A549 (cell line): ENCODE data around the gene CCDC90B. TPM values are rescaled to one million over a fixed set of nuclear protein-coding genes. Genes with fewer than 3 reads are reported as not detected.

ENCODE experiments used
- ATAC-seq, 2 experiments: fragments of 200-7000 bp in 1 of 2; fragments of >200 bp in 1 of 2; cut with Nextera tagmentation in 1 of 2; cut with Tn5 transposase in 1 of 2; 3 replicates each; pipeline versions ENCODE4 v1.8.0 to v1.9.1; 2018 to 2020; ENCODE audit warnings: mild to moderate bottlenecking in 1 of 2, moderate library complexity in 1 of 2
- CTCF ChIA-PET: fragments of 300-600 bp; sonication (Branson Sonifier 250); formaldehyde crosslinking; extraction: SDS; loops from one replicate; lab custom pipeline; 2021; ENCODE audit warnings: antibody characterized with exemption, inconsistent platforms; lab: Yijun Ruan, JAX
- POLR2A ChIA-PET: fragments of 350-600 bp; formaldehyde crosslinking; extraction: SDS; loops from one replicate; lab custom pipeline; 2021; ENCODE audit warnings: antibody characterized with exemption, inconsistent platforms; lab: Yijun Ruan, JAX
- DNase-seq, 2 experiments: peaks; one replicate each; pipeline versions ENCODE4 v3.0.0 to v3.0.0-alpha.2; 2011 to 2016; ENCODE audit warnings: low read depth in 1 of 2, low spot score in 1 of 2
- FAIRE-seq: peaks from 2 replicates; lab custom pipeline; 2011; peaks lifted over from hg19 to GRCh38; lab: Jason Lieb, UNC
- H3K27ac ChIP-seq, 2 experiments: fragments of >200 bp; sonication (Bioruptor Twin); formaldehyde crosslinking; 3 replicates each; pipeline ENCODE4 v1.5.1; 2016 to 2017
- H3K4me1 ChIP-seq: fragments of >200 bp; sonication (Bioruptor Twin); formaldehyde crosslinking; 3 replicates; pipeline ENCODE4 v1.6.1; 2016
- H3K4me2 ChIP-seq: fragments of >200 bp; sonication (Bioruptor Twin); formaldehyde crosslinking; 3 replicates; pipeline ENCODE4 v1.6.1; 2016
- H3K4me3 ChIP-seq: fragments of >200 bp; sonication (Bioruptor Twin); formaldehyde crosslinking; 3 replicates; pipeline ENCODE4 v1.5.1; 2016
- H3K9me3 ChIP-seq: fragments of >200 bp; sonication (Bioruptor Twin); formaldehyde crosslinking; 3 replicates; pipeline ENCODE4 v1.6.1; 2016
- CBX2 ChIP-seq: fragments of 200-600 bp; sonication (generic); IDR thresholded peaks from 2 replicates; pipeline ENCODE4 v1.6.1; 2016; ENCODE audit warnings: low read depth, mild to moderate bottlenecking, borderline replicate concordance
- CEBPB ChIP-seq, 2 experiments: fragments of >200 bp in 1 of 2; sonication (Bioruptor Twin) in 1 of 2; formaldehyde crosslinking in 1 of 2; IDR thresholded peaks; 2 replicates each; pipeline ENCODE4 v1.6.1; 2012 to 2016
- CHD2 ChIP-seq: fragments of 150-350 bp; IDR thresholded peaks from 2 replicates; pipeline ENCODE4 v1.6.1; 2014; ENCODE audit warnings: low read length; ENCODE audit not compliant: partially characterized antibody
- EHF ChIP-seq: fragments of 250-450 bp; sonication (Bioruptor Pico); IDR thresholded peaks from 2 replicates; pipeline ENCODE4 v1.5.0; 2020; ENCODE audit warnings: mild to moderate bottlenecking
- ESRRA ChIP-seq: fragments of 150-350 bp; IDR thresholded peaks from 2 replicates; pipeline ENCODE4 v1.6.1; 2014; ENCODE audit warnings: mild to moderate bottlenecking, low read length, borderline replicate concordance
- FOSB ChIP-seq: fragments of 250-450 bp; sonication (Bioruptor Pico); IDR thresholded peaks from 2 replicates; pipeline ENCODE4 v1.5.0; 2020; ENCODE audit warnings: mild to moderate bottlenecking, moderate library complexity
- FOXS1 ChIP-seq: fragments of 250-450 bp; sonication (Bioruptor Pico); IDR thresholded peaks from 2 replicates; pipeline ENCODE4 v1.5.0; 2020; ENCODE audit warnings: mild to moderate bottlenecking, moderate library complexity
- MAFK ChIP-seq: fragments of 450-650 bp; IDR thresholded peaks from 2 replicates; pipeline ENCODE4 v1.6.1; 2014; ENCODE audit not compliant: partially characterized antibody
- NFE2L2 ChIP-seq: fragments of 150-350 bp; conservative IDR thresholded peaks from 2 replicates; pipeline ENCODE4 v1.6.1; 2014; ENCODE audit warnings: low read length
- POLR2A ChIP-seq: IDR thresholded peaks from 2 replicates; pipeline ENCODE4 v1.6.1; 2012; ENCODE audit warnings: mild to moderate bottlenecking, low read length
- POLR2AphosphoS2 ChIP-seq: conservative IDR thresholded peaks from 2 replicates; pipeline ENCODE4 v1.6.1; 2012; ENCODE audit warnings: low read length, improper control_type of control experiment, inconsistent platforms
- RAD21 ChIP-seq, 2 experiments: fragments of >200 bp in 1 of 2; sonication (Bioruptor Twin) in 1 of 2; formaldehyde crosslinking in 1 of 2; IDR thresholded peaks in 1 of 2; conservative IDR thresholded peaks in 1 of 2; 2 replicates in 1 of 2; 3 replicates in 1 of 2; pipeline ENCODE4 v1.6.1; 2012 to 2018; ENCODE audit warnings: inconsistent platforms in 1 of 2
- SMC3 ChIP-seq: fragments of >200 bp; sonication (Bioruptor Twin); formaldehyde crosslinking; IDR thresholded peaks from 3 replicates; pipeline ENCODE4 v1.6.1; 2018; ENCODE audit warnings: inconsistent platforms
- SREBF2 ChIP-seq: fragments of 450-650 bp; IDR thresholded peaks from 2 replicates; pipeline ENCODE4 v1.6.1; 2014; ENCODE audit warnings: mild to moderate bottlenecking, moderate library complexity
- ZSCAN20 ChIP-seq: fragments of 250-450 bp; sonication (Bioruptor Pico); IDR thresholded peaks from 2 replicates; pipeline ENCODE4 v1.8.0; 2022; ENCODE audit warnings: mild to moderate bottlenecking, moderate library complexity
- WGBS: methylation state at CpG from one replicate; pipeline ENCODE4 v1.1.6; 2017; ENCODE audit errors: missing lambda C conversion rate; 5-methylcytosine and 5-hydroxymethylcytosine counted together
- polyA plus RNA-seq, 4 experiments: library from polyadenylated mRNA; depleted of rRNA in 3 of 4; stranded (reverse); fragments of >200 nt; fragmentation: RNase III in 1 of 4; extraction: RNeasy Plus Mini Kit Qiagen cat#74134 plus additional on column Dnase treatment in 1 of 4; gene quantifications; 2 replicates in 3 of 4; 3 replicates in 1 of 4; pipeline ENCODE4 v1.2.3, GENCODE V29; 2011 to 2017
- TF ChIP-seq, protein P1 (sequence below): fragments of >200 bp; sonication (Bioruptor Twin); formaldehyde crosslinking; IDR thresholded peaks from 3 replicates; pipeline ENCODE4 v1.5.1; 2016
- TF ChIP-seq, protein P2 (sequence below): IDR thresholded peaks from 2 replicates; pipeline ENCODE4 v1.6.1; 2012
- TF ChIP-seq, protein P3 (sequence below): fragments of 250-450 bp; sonication (Bioruptor Pico); IDR thresholded peaks from 2 replicates; pipeline ENCODE4 v1.5.0; 2021; ENCODE audit warnings: mild to moderate bottlenecking, moderate library complexity, borderline replicate concordance

CCDC90B gene
- polyA plus RNA-seq, 2 of the 4 experiments (the other 2 are of a cell fraction) = 63.7 to 80.5 TPM

DNA sequence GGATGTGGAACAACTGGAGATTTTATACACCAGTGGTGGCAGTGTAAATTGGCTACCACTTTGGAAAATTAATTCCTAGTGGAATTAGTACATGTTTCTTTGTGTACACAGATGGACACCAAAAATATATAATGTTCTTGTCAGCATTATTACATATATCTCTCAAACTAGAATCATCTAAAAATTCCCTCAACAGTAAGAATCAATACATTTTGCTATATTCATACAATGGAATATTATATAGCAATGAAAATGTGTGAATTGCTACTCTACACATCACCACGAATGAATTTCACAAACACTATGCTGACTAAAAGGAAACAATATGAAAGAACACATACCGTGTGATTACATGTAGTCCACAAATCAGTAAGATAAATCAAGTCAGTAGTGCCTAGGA lies 33.9 kb downstream of the CCDC90B start:
- FAIRE-seq (peak; percentile 65), DNase-seq (no peak), ATAC-seq (no peak)
- H3K9me3 ChIP-seq = no peaks in the 10 kb centered on the region
- ChIA-PET CTCF (no interaction called here), POLR2A (no interaction called here)
- no peak overlapping the region for H3K4me2 ChIP-seq
- TF ChIP-seq SREBF2 = no peak
- TF ChIP-seq MAFK = peak; percentile 31
- H3K4me3 ChIP-seq = no peak overlapping the region
- H3K27ac ChIP-seq = no peak overlapping the region
- no peaks in the 10 kb centered on the region for H3K4me1 ChIP-seq
- 73% methylated on average over 2 of the region's 2 CpGs for WGBS

DNA sequence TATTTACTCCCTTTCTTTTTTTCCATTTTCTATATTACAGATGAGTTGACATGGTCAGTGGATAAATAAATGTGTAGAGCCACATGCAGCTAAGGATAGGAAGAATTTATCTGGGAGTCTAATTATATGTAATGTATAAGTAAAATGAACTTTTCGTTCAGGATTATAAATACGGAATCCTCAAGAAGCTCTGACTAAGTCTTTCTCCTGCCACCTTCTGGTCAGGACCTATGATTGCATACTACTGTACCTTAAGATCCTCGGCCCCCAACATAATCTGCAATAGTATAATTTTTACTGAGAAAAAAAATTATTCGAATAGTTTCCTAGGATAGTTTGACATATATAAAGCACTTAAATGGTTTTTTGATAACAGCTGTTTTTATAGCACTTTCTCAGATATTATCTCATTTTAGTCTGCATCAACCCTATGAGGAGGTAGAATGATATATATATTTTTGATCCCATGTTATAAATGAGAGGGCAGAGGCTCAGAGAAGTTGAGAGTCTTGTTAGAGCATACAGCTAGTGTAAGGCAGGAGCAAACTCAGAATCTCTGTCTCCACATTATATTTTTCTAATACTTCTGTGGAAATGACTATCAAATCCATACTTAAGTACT lies 36.1 kb downstream of the CCDC90B start:
- H3K4me1 ChIP-seq = no peaks in the 10 kb centered on the region
- WGBS = 5% methylated on average over 4 of the region's 4 CpGs
- ChIA-PET CTCF (interaction anchor here (0.5 to 3.6 kb wide), 48 partner anchors 8 to 792 kb away, joined by 3 to 22 read pairs (median 4); partner anchors contain the start of genes DDIAS and FAM181B), POLR2A (interaction anchor here (1.0 kb wide), 1 partner anchor 165 kb away, joined by 3 read pairs; no protein-coding TSS in a partner anchor)
- H3K27ac ChIP-seq = no peak overlapping the region
- no peak overlapping the region for H3K4me2 ChIP-seq
- ATAC-seq = peak; percentile 79 to 93; a peak in 4 of 6 replicates
- no peaks in the 10 kb centered on the region for H3K9me3 ChIP-seq
- TF ChIP-seq ESRRA (no peak), ZSCAN20 (CRISPR knock-in tag) (no peak), POLR2AphosphoS2 (no peak), POLR2A (no peak), SREBF2 (no peak), RAD21 (conservative IDR thresholded peaks at IDR 0.05 in 1 of 2, IDR thresholded peaks at IDR 0.05 in 1 of 2) (peak; percentile 65 to 66), CEBPB (IDR thresholded peaks at IDR 0.05) (0 out of 4 replicates have a peak, but pooled peaks of 1 of the 2 experiments have one; percentile 11), NFE2L2 (no peak), CBX2 (no peak), FOSB (no peak), SMC3 (peak; percentile 75)
- TF ChIP-seq, protein P1, sequence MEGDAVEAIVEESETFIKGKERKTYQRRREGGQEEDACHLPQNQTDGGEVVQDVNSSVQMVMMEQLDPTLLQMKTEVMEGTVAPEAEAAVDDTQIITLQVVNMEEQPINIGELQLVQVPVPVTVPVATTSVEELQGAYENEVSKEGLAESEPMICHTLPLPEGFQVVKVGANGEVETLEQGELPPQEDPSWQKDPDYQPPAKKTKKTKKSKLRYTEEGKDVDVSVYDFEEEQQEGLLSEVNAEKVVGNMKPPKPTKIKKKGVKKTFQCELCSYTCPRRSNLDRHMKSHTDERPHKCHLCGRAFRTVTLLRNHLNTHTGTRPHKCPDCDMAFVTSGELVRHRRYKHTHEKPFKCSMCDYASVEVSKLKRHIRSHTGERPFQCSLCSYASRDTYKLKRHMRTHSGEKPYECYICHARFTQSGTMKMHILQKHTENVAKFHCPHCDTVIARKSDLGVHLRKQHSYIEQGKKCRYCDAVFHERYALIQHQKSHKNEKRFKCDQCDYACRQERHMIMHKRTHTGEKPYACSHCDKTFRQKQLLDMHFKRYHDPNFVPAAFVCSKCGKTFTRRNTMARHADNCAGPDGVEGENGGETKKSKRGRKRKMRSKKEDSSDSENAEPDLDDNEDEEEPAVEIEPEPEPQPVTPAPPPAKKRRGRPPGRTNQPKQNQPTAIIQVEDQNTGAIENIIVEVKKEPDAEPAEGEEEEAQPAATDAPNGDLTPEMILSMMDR = peak; percentile 77
- TF ChIP-seq, protein P2, sequence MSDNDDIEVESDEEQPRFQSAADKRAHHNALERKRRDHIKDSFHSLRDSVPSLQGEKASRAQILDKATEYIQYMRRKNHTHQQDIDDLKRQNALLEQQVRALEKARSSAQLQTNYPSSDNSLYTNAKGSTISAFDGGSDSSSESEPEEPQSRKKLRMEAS = no peak
- TF ChIP-seq, protein P3, sequence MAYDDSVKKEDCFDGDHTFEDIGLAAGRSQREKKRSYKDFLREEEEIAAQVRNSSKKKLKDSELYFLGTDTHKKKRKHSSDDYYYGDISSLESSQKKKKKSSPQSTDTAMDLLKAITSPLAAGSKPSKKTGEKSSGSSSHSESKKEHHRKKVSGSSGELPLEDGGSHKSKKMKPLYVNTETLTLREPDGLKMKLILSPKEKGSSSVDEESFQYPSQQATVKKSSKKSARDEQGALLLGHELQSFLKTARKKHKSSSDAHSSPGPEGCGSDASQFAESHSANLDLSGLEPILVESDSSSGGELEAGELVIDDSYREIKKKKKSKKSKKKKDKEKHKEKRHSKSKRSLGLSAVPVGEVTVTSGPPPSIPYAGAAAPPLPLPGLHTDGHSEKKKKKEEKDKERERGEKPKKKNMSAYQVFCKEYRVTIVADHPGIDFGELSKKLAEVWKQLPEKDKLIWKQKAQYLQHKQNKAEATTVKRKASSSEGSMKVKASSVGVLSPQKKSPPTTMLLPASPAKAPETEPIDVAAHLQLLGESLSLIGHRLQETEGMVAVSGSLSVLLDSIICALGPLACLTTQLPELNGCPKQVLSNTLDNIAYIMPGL = no peak
- H3K4me3 ChIP-seq = no peak overlapping the region
- DNase-seq = peak; percentile 36 to 58
- FAIRE-seq = no peak

DNA sequence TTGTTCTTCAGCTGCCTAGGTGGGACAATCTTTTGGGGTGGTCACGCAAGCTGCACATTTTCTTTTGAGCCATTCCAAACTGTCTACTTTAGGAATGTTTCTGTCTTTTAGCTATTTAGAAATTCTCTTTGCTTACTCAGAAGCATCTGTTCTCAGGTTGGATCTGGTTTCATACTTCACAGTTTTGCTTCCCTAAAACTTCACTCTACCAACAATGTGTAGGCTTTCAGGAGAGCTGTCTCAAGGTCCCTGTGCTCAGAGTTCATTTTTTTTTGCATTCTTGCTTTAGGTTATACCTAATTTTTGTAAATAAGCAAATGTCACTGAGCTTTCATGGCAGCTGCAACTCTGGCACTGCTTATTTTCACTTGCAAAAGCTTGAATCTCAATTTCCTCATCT lies 36.7 kb downstream of the CCDC90B start:
- no peak for DNase-seq
- no peak overlapping the region for H3K4me2 ChIP-seq
- H3K4me1 ChIP-seq = no peaks in the 10 kb centered on the region
- POLR2A ChIA-PET = no interaction called here
- H3K4me3 ChIP-seq = no peak overlapping the region
- 87% methylated on average over 1 of the region's 1 CpG for WGBS
- ATAC-seq = no peak
- H3K27ac ChIP-seq = no peak overlapping the region
- TF ChIP-seq EHF (no peak), FOXS1 (CRISPR knock-in tag) (no peak), CHD2 (no peak)
- CTCF ChIA-PET = interaction anchor here (0.6 to 3.6 kb wide), 40 partner anchors 8 to 574 kb away, joined by 3 to 22 read pairs (median 5); partner anchors contain the start of gene DDIAS
- H3K9me3 ChIP-seq = no peaks in the 10 kb centered on the region
- FAIRE-seq = peak; percentile 18
